GM21515 (cell line): Measurements from ENCODE around the gene DDX54.
"Not testable (repeated sequence)": the region's sequence is repeated elsewhere in the genome, so short reads cannot be mapped to it uniquely, and the experiment has no call there.

Experiments used
- ATAC-seq: cut with Tn5 transposase; IDR thresholded peaks from one replicate; pipeline ENCODE4 v1.9.1; 2021; ENCODE audit not compliant: unreplicated experiment

The DDX54 gene

DNA sequence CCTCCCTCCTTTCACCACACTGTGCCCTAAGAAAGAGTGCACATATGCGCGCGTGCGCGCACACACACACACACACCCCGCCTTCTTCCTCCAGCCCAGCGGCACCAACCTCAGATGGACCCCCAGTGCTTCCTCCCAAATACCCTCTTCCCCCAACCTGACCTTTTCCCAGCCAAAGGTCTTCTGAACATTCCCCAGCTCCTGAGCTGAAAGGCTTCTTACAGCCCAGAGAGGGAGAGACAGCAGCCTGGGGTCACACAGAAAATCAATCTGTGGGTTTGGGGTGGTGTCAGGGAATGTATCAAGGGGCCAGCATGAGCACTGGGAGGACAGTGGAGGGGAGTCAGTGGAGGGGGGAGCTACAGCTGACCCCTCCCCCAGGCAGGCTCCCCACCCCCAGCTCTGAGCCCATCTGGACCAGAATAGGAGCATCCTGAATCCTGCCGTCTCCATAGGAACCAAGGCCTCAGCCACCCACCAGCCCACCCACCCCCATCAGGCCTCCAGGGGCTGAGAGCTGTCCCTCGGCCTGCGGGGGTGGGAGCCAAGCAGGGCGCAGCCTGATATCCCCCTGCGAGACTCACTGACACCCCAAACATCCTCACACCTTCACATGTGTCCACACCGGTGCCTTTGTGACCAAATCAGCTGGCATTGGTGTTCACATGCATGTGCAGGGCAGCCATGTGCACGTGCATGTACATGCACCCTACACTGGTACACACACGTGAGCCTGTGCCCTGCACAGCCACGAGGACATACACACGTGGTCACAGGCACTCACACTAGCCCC lies 55.4 kb downstream of the DDX54 start:
- no peak for ATAC-seq

DNA sequence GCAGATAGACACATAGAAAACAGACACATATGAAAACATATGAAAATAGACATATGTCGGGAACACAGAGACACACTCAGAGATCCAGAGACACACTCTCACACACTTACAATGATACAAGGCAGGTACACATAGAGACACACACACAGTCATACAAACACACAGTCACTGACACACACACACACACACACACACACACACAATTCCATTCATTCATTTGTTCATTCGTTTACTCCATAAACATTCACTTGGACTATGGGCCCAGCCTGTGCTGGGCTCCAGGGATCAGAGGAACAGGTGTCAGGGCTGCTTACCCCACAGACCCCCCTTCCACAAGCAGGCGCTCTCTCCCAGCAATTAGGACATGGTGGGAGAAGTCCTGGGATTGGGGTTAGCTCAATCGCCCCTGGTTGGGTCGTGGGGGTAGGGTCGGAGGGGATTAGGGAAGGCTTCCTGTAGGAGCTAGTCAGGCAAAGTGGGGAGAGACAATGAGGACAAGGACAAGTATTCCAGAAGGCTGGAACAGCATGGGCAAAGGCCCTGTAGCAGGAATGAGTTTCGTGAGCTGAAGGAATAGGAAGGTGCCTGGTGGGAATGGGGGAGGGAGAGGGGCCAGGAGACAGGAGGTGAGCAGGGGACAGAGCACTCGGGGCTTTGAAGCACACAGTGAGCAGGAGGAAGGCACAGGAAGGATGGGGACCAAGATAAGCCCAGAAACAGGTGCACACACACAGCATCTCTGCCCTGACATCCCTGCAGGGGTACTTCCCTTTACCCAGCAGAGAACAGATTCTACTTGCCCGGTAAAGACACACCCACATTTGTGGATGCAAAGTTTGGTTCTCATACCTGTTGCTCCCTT lies 56.2 kb downstream of the DDX54 start:
- no peak for ATAC-seq

DNA sequence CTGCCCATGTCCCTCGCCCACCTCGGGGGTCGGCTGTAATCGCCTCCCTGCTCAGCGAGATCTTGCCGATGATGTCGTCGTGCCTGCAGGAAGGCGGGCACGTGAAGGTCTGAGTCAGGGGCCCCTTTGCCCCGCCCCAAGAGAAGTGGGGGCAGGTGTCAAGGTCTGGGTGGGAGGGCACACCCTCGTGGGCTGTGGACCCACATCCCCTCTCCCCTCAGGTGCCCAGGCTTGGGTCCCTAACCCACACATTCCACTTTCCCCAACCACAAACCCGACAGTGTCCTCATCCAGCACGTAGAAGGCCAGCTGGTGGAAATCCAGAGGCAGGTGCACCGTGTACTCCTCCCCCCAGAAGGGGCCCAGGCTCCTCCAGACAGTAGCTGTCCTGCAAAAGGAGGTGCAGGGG lies 57.5 kb downstream of the DDX54 start:
- ATAC-seq = no peak

DNA sequence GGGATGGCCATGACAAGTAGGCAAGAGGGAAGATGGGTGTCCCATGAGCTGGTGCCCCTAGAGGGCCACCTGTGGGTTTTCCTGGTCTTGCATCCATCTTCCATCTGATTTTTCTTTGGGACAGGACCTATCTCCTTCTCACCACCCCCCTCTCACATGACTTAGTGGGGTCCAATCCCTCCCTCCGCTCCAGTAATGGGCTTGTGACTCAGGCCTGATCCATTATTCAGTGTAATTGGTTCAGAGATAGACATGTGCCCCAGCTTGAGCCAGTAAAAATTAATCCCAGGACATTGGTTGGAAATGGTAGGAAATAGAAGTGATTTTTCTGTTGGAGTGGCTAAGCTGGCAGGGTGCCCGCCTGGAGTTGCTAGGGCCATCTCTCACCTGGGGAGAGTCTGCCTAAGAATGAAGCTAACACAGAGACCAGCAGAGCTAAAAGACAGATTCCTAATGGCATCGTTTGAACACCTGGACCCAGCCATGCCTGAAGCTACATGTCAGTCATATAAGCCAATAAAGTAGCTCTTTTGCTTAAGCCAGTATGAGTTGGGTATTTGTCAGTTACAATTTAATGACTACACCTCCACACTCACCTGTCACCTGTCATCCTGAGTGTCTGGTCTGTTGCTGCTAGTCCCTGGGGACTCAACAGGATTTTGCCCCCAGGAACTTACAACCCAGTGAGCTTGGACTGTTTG lies 64.5 kb downstream of the DDX54 start:
- no peak for ATAC-seq

DNA sequence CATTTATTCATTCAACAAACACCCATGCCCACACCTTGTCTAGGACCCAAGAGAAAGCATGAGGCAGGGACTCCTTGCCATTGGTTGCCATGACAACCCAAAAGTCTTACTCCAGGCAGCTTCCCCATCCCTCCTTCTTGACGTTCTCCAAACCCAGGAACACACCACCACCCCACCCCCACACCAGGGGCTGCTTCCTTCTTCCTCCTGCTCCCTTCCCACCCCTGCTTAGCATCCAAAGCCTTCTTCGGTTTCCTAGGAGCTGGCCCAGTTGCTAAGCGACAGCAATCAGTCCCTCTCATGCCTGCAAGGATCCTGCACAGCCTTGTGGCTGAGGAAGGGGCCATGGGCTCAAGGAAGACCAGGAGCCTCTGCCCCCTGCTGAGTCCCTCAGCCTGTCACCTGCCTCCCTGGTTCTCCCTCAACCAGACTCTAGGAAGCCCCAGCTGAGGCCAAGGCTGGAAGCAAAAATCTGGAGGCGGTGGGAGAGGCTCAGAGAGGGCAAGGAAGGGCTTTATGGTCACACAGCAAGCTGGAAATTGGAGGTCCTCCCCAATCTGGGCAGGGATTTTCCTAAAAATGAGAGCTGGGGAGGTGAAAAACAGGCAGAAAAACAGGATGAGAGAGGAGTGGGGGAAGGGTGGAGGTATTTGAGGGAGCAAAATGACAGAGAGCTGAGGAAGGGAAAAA lies 65.2 kb downstream of the DDX54 start:
- ATAC-seq = no peak

DNA sequence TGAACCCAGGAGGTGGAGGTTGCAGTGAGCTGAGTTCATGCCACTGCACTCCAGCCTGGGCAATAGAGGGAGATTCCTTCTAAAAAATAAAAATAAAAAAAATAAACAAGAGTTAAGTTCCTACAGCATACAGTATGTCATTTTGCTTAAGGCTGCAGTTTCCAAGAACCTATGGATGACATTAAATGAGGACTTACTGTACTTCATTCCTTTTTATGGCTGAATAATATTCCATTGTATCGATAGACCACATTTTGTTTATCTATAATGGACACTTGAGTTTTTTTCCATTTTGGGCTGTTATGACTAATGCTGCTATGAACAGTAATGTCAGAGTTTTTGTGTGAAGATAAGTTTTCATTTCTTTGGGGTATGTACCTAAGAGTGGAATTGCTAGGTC lies 67.1 kb downstream of the DDX54 start:
- ATAC-seq = no peak

DNA sequence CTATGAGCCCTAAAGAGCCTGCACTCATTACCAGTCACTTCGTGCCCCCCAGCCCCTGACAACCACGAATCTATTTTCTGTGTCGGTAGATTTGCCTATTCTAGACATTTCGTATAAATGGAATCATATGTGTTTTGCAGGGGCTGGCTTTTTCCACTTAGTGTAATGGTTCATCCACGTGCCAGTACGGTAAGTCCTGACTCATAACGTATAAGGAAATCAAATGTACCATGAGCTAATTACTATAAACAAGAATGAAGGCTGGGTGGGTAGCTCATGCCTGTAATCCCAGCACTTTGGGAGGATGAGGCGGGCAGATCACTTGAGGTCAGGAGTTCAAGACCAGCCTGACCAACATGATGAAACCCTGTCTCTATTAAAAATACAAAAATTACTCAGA lies 67.6 kb downstream of the DDX54 start:
- not testable (repeated sequence) for ATAC-seq

DNA sequence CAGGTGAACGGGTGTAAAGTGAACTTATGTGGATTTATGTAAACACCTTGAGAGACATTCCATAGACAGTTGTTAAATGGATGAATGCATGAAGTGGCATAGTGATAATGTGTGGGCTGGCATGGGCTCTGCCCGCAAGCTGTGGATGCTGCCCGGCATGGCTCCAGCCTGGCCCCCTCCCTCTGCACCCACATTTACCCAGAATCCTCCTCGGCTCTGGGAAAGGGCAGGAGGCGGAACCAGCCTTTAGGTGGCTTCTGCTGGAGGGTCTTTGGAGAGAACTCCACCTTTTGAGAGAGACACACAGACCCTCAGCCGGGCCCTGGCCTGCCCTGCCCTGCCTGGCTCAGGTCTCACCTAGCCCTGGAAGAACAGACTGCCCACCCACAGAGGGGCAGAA lies 68.4 kb downstream of the DDX54 start:
- ATAC-seq = no peak

DNA sequence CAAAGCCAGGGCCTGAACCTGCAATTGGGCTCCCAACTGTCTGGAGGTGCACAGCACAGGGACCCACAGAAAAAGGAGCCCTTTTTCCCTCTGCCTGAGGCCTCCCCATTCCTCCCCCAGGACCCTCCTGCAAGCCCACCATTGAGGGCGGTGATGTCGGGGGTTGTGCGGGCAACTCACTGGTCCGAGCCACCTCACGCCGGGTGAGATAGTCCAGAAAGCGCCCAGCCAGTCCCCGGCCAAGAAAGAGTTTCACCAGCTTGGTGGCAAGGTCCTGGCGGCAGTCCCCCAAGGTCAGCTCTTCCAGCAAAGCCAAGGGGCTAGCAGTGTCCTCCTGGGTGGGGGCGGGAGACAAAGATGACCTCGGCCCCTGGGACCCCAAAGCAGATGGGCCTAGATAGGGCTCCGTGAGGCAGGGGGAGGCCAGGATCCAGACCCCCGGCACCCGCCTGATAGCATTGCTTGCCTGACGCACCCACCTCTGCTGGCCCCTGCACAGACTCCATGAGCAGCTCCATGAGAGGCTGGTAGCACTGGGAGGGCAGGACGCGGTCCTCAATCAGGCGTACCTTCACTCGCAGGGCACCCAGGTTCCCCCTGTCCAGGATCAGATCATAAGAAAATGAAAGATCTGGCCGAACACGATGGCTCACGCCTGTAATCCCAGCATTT lies 69.7 kb downstream of the DDX54 start:
- no peak for ATAC-seq

DNA sequence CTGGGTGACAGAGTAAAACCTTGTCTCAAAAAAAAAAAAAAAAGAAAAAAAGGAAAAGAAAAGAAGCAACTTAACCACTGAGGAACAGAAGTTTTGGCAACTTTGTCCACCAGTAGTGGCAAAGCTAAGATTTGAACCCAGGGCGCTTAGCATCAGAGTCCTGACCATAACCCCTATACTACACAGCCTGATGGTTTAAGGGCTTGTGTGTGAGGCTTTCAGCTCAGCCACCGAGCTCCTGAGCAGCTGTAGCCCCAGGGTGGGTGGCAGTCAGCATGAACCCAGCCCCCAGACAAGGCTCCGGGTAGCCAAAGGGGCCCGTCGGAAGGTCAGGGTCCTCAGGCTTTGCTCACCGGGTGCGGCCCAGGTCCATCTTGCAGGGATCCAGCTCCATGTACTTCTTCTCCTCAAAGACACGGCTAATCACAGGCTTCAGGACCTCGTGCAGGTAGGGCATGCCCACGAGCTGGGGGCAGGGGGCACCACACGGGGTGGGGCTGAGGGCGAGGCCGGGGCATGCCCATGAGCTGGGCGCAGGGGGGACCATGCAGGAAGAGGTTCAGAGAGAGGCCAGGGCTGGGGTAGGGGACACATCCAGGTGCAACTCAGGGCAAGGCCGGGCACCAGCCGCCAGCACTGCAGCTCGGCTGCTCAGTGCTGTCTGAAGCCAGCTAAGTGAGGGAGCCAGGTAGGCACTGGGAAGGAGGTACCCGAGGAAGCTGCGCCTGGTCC lies 70.7 kb downstream of the DDX54 start:
- ATAC-seq = no peak

DNA sequence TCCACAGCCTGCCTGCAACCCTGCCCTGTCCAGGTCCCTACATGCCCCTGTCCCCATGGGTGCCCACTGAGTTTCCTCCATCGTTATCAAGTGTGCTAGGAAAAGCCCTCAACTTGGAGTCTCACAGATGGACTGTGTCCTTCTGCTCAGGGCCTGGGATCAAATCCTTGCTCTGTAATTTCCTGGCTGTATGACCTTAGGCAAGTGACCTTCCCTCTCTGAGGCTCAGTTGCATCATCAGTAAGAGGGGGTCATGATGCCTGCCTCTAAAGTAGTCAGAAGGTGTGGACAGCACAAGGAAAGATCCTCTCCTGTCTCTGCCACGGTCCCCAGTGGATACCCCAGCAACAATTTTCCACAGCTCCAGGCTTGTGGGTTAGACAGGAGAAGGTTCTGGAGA lies 71.9 kb downstream of the DDX54 start:
- no peak for ATAC-seq

DNA sequence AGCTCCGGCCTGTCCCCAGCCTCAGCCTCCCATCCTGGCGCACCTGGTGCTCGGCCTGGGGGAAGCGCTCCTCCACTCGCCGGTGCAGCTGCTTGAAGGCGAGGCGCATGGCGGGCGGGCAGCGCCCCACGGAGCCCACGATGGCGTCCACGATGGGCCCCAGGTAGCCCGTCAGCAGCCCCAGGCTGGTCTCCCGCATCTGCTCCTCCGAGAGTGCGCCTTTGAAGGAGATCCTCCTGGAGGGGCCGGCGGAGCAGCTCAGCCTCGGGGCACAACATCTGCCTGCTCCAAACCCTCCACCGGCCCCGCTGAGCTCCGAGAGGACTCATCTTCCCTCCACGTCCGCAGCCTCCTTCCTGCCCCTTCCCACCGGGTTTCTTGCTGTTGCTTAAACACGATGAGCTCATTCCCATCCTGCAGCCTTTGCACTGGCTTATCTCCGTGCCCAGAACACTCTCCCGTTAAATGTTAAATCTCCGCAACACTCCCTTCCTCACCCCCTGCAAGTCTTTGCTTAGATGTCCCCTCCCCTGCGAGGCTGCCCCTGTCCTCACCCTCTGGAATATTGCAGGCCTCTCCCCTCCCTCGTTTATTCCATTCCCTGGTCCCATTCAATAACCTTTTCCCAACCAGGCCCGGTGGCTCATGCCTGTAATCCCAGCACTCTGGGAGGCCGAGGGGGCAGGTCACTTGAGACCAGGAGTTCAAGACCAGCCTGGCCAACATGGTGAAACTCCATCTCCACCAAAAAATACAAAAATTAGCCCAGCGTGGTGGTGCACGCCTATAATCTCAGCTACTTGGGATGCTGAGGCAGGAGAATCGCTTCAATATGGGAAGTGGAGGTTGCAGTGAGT lies 73.0 kb downstream of the DDX54 start:
- ATAC-seq = no peak

DNA sequence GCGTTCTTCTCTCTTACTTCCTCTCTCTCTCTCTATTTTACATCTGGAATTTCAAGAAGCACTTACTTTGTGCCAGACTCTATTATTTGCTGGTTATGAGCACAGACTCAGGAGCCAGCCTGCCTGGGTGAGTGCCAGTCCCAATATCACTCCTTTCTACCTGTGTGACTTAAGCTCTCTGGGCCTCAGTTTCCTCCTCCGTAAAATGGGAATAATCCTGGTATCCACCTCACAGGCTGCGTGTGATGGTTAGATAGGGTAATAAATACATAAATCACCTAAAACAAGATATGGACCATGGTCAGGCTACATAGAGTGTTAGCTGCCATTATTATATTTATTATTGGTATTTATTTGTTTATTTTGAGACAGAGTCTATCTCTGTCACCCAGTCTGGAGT lies 74.0 kb downstream of the DDX54 start:
- ATAC-seq = no peak

DNA sequence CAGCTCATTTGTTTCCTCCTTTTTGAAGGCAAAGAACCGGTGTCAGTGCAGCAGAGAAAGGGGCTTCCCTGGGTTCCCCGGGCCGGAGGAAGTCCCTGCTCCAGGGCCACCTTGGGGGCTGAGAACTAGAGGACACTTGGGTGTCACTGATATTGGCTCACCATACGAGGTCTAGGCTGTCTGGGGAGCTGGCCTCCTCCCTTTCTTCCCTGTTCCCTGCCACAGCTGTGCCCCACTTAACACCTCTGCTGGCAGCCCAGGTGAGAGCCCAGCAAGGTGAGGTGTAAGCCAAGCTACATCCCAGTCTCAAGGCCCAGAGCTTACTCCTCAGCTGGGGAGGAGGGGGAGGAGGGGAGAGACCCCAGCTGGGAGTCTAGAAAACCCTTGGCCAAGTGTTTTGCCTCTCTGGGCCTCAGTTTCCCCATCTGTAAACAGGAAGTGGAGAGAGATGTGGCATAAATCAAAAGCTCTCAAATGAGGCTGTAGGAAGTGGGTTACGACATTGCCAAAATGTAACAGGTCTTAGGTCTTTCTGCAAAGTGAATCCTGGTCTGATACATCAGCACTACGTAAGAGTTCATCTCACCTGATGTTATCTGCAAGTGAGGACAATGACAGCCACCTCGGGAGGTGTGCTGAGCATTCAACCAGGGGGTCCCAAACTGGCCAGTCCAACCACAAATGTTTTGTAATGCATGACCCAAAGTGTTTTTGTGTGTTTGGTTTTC lies 75.2 kb downstream of the DDX54 start:
- ATAC-seq = no peak

DNA sequence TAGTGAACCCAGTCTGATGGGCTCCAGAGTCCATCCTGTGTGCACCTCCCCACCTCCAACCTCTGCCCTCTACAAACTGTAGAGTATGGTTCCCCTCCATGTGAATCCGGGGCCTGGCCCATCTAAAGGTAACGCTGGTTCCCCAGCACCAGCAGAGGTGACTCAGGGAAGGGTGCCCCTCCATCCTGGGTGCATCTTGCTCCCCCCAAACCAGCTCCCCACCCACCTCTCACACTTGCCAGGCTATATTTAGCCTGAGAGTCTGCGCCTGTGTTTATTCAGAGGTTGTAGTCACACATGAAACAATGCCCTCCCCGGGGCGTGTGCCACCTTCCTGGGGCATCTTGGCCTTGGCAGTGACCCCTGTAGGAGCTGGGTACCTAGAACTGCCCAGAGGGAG lies 75.9 kb downstream of the DDX54 start:
- ATAC-seq = no peak

DNA sequence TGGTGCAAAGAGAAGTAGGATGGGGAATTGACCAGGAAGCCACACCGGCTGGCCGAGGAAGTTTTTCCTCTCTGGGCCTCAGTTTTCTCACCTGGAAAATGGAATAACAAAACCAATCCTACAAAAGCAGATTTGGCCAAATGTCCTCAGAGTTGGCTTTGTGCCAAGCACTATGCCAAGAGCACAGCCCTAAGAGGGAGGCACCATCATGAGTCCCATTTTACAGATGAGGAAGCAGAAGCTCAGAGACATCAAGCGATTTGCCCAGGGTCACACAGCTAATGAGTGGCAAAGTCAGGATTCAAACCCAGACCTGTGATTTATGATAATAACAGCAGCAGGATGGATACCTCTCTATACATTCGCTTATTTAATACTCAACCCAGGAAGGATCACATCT lies 77.0 kb downstream of the DDX54 start:
- no peak for ATAC-seq
